Right hindlimb (tissue), 1 donor: ENCODE results near the gene TBC1D24.
"Not testable (repeated sequence)": the region's sequence is repeated elsewhere in the genome, so short reads cannot be mapped to it uniquely, and the experiment has no call there.

Source experiments
- DNase-seq: peaks from one replicate; pipeline ENCODE4 v3.0.0-alpha.2; 2018

Gene TBC1D24

DNA sequence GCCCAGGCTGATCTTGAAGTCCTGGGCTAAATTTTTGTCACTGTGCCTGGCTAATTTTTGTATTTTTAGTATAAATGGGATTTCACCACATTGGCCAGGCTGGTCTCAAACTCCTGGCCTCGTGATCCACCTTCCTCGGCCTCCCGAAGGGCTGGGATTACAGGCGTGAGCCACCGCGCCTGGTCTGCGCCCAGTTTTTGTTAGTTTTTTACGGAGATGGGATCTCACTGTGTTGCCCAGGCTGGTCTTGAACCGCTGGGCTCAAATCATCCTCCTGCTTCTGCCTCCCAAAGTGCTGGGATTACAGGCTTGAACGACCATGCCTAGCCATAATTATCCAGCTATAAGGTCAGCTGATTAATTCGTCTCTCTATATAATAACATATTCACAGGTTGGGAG, 59.0 kb downstream of the TBC1D24 start:
- no peak for DNase-seq

DNA sequence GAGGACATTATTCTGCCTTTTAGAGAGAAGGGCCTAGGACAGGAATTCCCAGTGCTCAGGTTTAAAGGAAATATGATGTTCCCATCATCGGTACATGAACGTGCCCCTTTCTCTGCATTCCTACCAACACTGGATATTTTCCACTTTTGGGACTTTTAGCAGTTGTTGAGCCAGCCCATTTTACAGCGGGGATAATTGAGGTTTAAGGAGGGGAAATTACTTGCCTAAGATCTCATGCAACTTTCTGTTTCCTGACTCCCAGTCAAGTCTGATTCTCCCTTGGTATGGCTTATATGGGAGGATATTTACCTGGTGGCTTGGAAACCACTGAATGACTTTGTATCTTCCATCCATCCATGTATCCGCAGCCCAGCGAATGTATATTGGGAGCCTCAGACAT, 59.4 kb downstream of the TBC1D24 start:
- not testable (repeated sequence) for DNase-seq

DNA sequence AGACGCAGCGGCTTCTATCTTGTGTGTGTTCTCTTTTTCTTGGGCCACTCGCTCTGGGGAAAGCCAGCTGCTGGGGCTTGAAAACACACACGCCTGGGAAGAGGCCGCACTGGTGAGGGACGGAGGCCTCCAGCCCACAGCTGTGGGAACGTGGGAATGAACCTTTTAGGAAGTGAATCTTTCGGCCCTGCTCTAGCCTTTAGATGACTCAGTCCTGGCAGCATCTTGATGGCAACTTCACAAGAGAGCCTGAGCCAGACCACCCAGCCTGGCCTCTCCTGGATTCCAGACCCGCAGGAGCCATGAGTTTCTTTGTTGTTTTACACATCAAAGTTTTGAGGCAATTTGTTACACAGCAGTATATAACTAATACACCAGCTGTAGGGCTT, 60.7 kb downstream of the TBC1D24 start:
- no peak for DNase-seq

DNA sequence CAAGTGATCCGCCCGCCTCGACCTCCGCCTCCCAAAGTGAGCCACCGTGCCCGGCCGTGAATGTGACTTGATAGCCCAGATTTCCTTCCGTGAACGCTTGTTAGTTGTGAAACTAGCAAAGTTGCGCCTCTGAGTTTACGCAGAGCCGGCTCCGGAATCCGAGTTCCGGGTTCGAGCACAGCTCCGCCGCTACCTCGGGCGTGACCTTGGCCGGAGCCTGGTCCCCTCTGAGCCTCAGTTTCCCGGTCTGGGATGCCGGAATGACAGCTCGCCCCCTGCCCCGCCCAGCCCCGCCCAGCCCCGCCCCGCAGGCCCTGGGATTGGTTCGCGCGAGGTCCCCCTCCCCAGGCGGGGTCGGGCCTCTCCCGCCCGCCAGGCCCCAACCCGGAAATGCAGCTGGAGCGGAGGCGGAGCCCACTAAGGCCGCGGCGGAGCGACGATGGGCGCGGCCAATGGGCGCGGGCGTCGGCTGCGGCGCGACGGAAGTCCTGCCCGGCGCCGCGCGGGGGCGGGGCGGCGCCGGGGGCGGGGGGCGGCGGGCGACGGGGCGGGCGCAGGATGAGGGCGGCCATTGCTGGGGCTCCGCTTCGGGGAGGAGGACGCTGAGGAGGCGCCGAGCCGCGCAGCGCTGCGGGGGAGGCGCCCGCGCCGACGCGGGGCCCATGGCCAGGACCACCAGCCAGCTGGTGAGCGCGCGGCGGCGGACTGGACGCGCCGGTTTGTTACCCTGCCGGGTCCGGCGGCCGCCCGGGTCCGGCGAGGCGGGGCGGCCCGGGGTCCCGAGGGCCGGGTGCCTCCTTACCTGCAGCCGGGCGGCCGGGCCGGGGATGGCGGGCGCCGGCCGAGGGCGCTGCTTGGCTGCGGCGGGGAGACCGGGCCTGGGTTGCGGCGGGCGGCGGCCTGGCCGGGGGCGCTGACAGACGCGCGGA, 62.8 kb downstream of the TBC1D24 start, which contains the start of gene PDPK1:
Gene PDPK1, plus strand, starts transcription at position 571 of the 929 bp plus-strand sequence. Its CDS starts 92 bp downstream, at position 663.
- DNase-seq, result peak; percentile 97

DNA sequence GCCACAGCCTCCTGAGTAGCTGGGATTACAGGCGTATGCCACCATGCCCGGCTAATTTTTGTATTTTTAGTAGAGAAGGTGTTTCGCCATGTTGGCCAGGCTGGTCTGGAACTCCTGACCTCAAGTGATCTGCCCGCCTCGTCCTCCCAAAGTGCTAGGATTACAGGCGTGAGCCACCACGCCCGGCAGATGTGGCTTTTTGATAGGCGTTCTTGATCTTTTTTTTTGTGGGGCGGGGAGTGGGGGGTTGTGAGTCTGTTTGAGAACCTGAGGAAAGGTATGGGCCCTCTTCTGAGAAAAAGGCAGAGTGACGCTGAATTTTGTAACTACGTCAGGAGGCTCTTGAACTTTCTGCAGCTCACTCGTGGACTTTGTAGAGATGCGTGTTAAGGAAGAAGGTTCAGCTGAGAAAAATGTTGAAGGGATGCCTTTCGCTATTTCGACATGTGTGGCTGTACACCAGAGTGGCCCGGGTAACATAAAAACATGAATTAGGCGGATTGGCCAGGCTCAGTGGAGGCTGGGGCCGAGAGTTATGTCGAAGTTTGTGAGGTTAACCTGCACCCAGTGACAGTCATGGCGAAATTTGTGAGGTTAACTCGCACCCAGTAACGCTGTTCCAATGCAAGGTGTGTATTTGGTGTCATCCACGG, 64.4 kb downstream of the TBC1D24 start:
- not testable (repeated sequence) for DNase-seq

DNA sequence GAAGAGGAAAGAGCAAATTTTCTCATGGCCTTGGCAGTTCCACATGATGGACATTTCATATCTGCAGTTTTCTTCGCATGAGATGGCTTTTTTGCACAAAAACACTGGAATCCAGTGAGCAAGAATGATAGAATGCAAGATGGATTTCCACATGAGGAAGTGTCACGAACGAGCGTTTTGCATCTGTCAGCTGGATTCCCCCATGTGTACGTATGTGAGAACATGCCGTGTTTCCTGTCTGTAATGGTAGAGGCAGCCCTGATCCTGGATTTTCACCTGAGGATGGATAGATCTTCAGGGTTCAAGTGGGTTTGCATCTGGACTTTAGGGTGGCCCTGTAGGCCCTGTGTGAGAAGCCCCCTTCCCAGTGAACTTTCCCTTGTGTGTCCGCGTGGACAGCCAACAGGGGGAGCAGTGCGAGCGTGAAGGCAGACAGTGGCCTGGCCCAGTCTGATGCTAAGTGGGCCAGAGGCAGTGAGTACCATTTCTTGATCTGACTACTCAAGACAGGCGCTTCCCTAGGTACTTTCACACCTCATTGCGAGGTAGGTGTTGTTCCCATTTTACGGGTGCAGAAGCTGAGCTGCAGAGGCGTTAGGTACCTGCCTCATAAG, 65.0 kb downstream of the TBC1D24 start:
- not testable (repeated sequence) for DNase-seq

DNA sequence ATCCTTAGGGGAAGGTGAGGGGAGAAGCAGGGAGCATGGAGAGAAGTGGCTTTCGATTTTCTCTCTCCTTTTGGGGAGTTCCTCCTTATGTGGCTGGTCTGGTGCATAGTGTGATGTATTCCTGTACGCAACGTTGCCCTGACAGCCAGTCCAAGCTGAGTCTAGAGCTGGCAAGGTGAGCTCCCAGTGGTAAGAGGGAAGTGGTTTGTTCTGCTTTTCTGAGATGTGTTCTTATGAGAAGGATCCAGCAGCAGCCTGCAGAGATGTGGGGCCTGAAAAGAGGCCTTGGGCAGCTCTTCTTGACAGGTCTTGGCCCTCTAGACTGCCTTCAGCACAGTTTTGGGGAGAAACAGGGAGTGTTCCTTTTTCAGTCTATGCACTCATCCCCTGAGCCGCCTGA, 66.0 kb downstream of the TBC1D24 start:
- not testable (repeated sequence) for DNase-seq

DNA sequence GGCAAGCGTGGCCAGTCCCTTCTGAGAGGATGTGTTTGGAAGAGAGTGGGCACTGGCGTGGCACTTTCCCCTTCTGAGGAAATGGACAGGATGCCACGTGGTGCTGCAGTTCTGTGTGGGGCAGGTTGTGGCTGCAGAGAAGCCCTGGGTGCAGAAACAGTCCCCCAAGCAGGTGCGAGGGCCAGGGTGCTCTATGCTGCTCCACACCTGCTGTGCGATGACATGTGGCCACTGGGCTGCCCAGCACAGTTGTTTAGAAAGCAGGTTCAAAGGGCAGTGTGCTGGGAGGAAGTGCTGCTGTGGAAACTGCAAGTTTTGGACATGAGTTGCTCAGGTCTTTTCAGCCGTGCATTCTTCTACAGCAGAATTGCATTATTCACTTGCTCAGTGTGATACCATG, 66.5 kb downstream of the TBC1D24 start:
- not testable (repeated sequence) for DNase-seq

DNA sequence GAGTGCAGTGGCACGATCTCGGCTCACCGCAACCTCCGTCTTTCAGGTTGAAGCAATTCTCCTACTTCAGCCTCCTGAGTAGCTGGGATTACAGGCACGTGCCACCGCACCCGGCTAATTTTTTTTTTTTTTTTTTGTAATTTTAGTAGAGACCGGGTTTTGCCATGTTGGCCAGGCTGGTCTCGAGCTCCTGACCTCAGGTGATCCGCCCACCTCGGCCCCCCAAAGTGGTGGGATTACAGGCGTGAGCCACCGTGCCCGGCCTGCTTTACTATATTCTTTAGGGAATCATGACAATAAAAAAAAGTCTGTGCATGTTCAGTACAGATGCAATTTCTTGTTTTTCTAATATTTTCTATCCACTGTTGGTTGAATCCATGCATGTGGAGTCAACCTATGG, 68.8 kb downstream of the TBC1D24 start:
- DNase-seq, result not testable (repeated sequence)

DNA sequence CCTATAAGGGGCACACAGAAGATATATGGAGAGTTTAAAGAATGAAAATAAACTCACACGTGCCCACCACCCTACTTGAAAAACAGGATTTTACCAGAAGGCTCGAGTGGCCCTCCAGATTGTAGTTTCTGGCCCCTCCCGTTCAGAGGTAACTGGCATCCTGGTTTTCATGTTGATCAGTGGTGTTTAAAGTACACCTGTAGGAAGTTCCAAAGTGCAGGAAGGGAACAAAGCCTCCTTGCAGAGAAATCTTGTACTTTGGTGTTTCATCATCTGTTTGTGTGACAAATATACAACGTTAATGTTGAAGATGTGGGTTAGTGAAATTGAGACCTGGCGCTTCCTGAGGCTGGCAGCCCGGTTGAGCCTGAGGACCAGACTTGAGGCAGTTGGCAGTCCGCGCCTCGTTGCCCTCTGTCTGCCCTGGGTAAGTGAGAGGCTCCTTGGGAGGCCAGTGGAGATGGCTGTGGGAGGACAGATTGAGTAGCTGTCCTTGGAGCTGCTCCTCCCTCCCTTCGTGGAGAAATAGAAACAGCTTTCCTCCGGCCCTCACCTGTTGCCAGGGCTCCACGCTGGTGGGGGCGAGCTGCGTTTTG, 75.5 kb downstream of the TBC1D24 start:
- not testable (repeated sequence) for DNase-seq

DNA sequence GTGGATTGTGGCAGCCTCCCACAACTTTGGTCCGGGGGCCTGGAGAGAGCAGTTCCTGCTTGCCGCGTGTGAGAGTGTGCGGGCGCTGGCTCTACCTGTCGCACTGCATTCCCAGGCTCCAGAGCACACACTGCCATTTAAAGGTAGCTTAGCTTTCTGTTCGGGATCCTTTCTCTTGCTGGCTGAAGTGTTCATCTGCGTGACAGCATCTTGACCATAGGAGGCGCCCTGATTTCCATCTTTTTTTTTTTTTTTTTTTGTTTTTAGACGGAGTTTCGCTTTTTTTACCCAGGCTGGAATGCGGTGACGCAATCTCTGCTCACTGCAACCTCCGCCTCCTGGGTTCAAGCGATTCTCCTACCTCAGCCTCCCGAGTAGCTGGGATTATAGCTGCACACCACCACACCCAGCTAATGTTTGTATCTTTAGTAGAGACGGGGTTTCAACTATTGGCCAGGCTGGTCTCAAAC, 76.5 kb downstream of the TBC1D24 start:
- DNase-seq, result not testable (repeated sequence)

DNA sequence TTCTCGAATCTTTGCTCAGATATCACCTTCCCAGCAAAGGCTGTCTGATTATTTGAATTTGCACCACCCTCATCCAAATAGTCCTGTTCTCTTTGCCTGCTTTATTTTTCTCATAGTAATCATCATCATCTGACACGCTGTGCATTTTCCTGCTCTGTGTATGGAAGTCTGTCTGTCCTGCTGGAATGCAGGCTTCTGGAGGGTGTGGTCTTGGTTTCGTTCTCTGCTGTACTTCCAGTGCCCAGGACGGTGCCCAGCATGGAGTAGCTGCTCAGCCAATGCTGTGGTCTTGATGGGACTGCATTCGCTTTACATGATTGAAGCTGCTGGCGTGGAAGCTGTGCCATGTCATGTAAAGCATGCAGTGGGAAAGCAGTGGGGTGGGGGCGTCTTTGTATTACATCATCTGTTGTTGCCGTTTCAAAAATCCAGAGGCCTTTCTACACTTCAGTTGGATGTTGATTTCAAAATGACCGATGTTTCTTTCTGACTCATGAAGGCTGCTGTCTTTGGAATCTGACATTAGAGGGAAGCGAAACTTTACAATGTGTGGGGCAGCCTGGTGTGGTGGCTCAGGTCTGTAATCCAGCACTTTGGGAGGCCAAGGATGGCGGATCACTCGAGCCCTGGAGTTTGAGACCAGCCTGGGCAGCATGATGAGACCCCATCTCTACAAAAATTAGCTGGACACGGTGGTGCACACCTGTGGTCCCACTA, 79.9 kb downstream of the TBC1D24 start:
- not testable (repeated sequence) for DNase-seq
